Endothelial cell of umbilical vein (primary cell): Measurements from ENCODE around the gene CPA1. TPM values are rescaled to one million over a fixed set of nuclear protein-coding genes. Genes with fewer than 3 reads are reported as not detected.

Experiments used
- BruUV-seq: library from RNA; stranded (reverse); fragments of 400-500 nt; replicated peaks from 2 replicates; lab custom pipeline; 2021; lab: Mats Ljungman, UMichigan
- CTCF ChIA-PET: fragments of 300-600, 350-600 bp; sonication (Branson Sonifier 250); formaldehyde crosslinking; loops from one replicate; lab custom pipeline; 2021; ENCODE audit warnings: antibody characterized with exemption, inconsistent platforms; lab: Charles Lee
- POLR2A ChIA-PET: fragments of 300-600, 350-600 bp; sonication (Branson Sonifier 250); formaldehyde crosslinking; loops from one replicate; lab custom pipeline; 2021; ENCODE audit warnings: antibody characterized with exemption, inconsistent platforms; lab: Charles Lee
- DNase-seq: peaks from one replicate; pipeline ENCODE4 v3.0.0-alpha.2; 2011; ENCODE audit warnings: low read depth, low spot score
- FAIRE-seq: peaks from 2 replicates; lab custom pipeline; 2011; peaks lifted over from hg19 to GRCh38; lab: Jason Lieb, UNC
- H2AFZ ChIP-seq: 2 replicates; pipeline ENCODE4 v1.6.0; 2012; ENCODE audit warnings: low read depth, low read length, control low read depth, inconsistent platforms
- H3K27ac ChIP-seq: 2 replicates; pipeline ENCODE4 v1.5.1; 2011; ENCODE audit warnings: low read depth, mild to moderate bottlenecking, control low read depth, low read length, moderate library complexity; ENCODE audit not compliant: insufficient read depth
- H3K27me3 ChIP-seq, 2 experiments: 2 replicates each; pipeline versions ENCODE4 v1.6.0 to v1.6.1; 2011; ENCODE audit warnings: low read length in 2 of 2, mixed read lengths in 1 of 2; ENCODE audit not compliant: control insufficient read depth in 2 of 2, insufficient read depth in 2 of 2
- H3K36me3 ChIP-seq, 2 experiments: 2 replicates in 1 of 2; 3 replicates in 1 of 2; pipeline ENCODE4 v1.5.1; 2011; ENCODE audit warnings: low read length in 2 of 2, mild to moderate bottlenecking in 1 of 2, moderate library complexity in 1 of 2; ENCODE audit not compliant: control insufficient read depth in 2 of 2, insufficient read depth in 2 of 2; ENCODE audit errors: extremely low read depth in 1 of 2
- H3K4me1 ChIP-seq: 3 replicates; pipeline ENCODE4 v1.5.1; 2011; ENCODE audit warnings: mild to moderate bottlenecking, low read length; ENCODE audit not compliant: control insufficient read depth, insufficient read depth; ENCODE audit errors: extremely low read depth
- H3K4me2 ChIP-seq: 2 replicates; pipeline ENCODE4 v1.6.1; 2011; ENCODE audit warnings: low read length, control low read depth, mixed read lengths; ENCODE audit not compliant: insufficient read depth
- H3K4me3 ChIP-seq, 3 experiments: fragments of 200-600 bp in 1 of 3; sonication (generic), shearing (Covaris generic) in 1 of 3; replicated peaks in 1 of 3; 2 replicates each; pipeline ENCODE4 v1.5.1; 2011 to 2016; ENCODE audit warnings: control low read depth in 3 of 3, low read length in 3 of 3, mild to moderate bottlenecking in 2 of 3, inconsistent platforms in 1 of 3, low read depth in 1 of 3, moderate library complexity in 1 of 3; ENCODE audit not compliant: insufficient read depth in 1 of 3
- H3K79me2 ChIP-seq: 2 replicates; pipeline ENCODE4 v1.6.0; 2012; ENCODE audit warnings: low read length, inconsistent platforms; ENCODE audit not compliant: control insufficient read depth, insufficient read depth
- H3K9ac ChIP-seq: replicated peaks from 2 replicates; pipeline ENCODE3; 2011; ENCODE audit warnings: low read length, control low read depth; ENCODE audit not compliant: insufficient read depth; ENCODE audit errors: extremely low read depth
- H3K9me1 ChIP-seq: replicated peaks from 3 replicates; pipeline ENCODE4 v1.6.0; 2011; ENCODE audit warnings: mild to moderate bottlenecking, low read length; ENCODE audit not compliant: control insufficient read depth, insufficient read depth; ENCODE audit errors: extremely low read depth
- H3K9me3 ChIP-seq: replicated peaks from 2 replicates; pipeline ENCODE4 v1.5.1; 2012; ENCODE audit warnings: low read length, inconsistent platforms; ENCODE audit not compliant: control insufficient read depth, insufficient read depth
- H4K20me1 ChIP-seq: replicated peaks from 2 replicates; pipeline ENCODE3; 2011; ENCODE audit warnings: mild to moderate bottlenecking, low read length; ENCODE audit not compliant: control insufficient read depth, insufficient read depth; ENCODE audit errors: extremely low read depth
- CTCF ChIP-seq, 2 donors: IDR thresholded peaks; 1 replicate in 1 of 2; 2 replicates in 1 of 2; pipeline ENCODE4 v1.5.1; 2011; ENCODE audit warnings: low read length in 2 of 2, mild to moderate bottlenecking in 2 of 2, moderate library complexity in 2 of 2, control low read depth in 1 of 2, inconsistent platforms in 1 of 2, low read depth in 1 of 2; ENCODE audit not compliant: insufficient read depth in 1 of 2; ENCODE audit errors: extremely low read depth in 1 of 2
- EZH2 ChIP-seq: IDR thresholded peaks from 2 replicates; pipeline ENCODE4 v1.6.1; 2012; ENCODE audit warnings: borderline replicate concordance, low read depth, mild to moderate bottlenecking, moderate library complexity, low read length, inconsistent platforms; ENCODE audit not compliant: severe bottlenecking
- FOS ChIP-seq: IDR thresholded peaks from 2 replicates; pipeline ENCODE4 v1.6.1; 2011; ENCODE audit warnings: mild to moderate bottlenecking, low read length, moderate library complexity, borderline replicate concordance; ENCODE audit not compliant: insufficient read depth
- GATA2 ChIP-seq: IDR thresholded peaks from 2 replicates; pipeline ENCODE4 v1.7.0; 2011; ENCODE audit warnings: low read depth, mild to moderate bottlenecking, moderate library complexity, mixed read lengths, low read length; ENCODE audit not compliant: insufficient read length, insufficient read depth
- JUN ChIP-seq: IDR thresholded peaks from 2 replicates; pipeline ENCODE4 v1.6.1; 2011; ENCODE audit warnings: borderline replicate concordance, low read depth; ENCODE audit not compliant: insufficient read length, insufficient read depth
- MAX ChIP-seq: IDR thresholded peaks from 2 replicates; pipeline ENCODE4 v1.6.1; 2011; ENCODE audit not compliant: insufficient read depth, insufficient read length
- MYC ChIP-seq: IDR thresholded peaks from one replicate; pipeline ENCODE4 v1.6.1; 2011; ENCODE audit warnings: mild to moderate bottlenecking, low read depth, low read length
- POLR2A ChIP-seq: IDR thresholded peaks from 2 replicates; pipeline ENCODE4 v1.6.1; 2012; ENCODE audit warnings: low read depth, mild to moderate bottlenecking, control low read depth, low read length
- POLR2AphosphoS5 ChIP-seq: IDR thresholded peaks from 2 replicates; pipeline ENCODE4 v1.6.1; 2012; ENCODE audit warnings: low read depth, mild to moderate bottlenecking, control low read depth, low read length, moderate library complexity; ENCODE audit not compliant: insufficient read depth
- dilution Hi-C: fragments of 300-500 bp; cut with MboI; formaldehyde crosslinking; loops from one replicate; pipeline ENCODE4 v1.15.0; 2019; ENCODE audit warnings: low sequenced_read_pairs; ENCODE audit not compliant: extremely low pct_ligation_motif_present
- intact Hi-C: fragments of 100-400 bp; cut with micrococcal nuclease; formaldehyde crosslinking; loops from one replicate; pipeline ENCODE4 v1.10.0; 2022
- polyA plus RNA-seq, 4 experiments: library from polyadenylated mRNA; depleted of rRNA in 3 of 4; stranded (reverse) in 3 of 4; unstranded in 1 of 4; fragments of >200 nt; gene quantifications; 2 replicates each; pipeline versions ENCODE4 v1.2.1 to v1.2.3, GENCODE V29; 2011 to 2012; ENCODE audit warnings: missing spikeins in 1 of 4
- total RNA-seq: library from RNA; stranded (reverse); gene quantifications from 2 replicates; pipeline ENCODE4 v1.2.3, GENCODE V29; 2021

Gene CPA1
- total and polyA plus RNA-seq, 2 donors (not counting 3 experiments of a cell fraction or from before 2014, with no cell fraction given): not detected

GRCh38 chr7:130372402-130373165 lies 7.7 kb upstream of the CPA1 start:
- H3K79me2 ChIP-seq: no peaks in the 10 kb centered on the region
- ChIA-PET POLR2A (no interaction called here), CTCF (interaction anchor here (0.7 to 0.9 kb wide), 2 partner anchors 11 to 15 kb away, joined by 3 read pairs; no protein-coding TSS in a partner anchor)
- H3K4me1 ChIP-seq: peaks cover 25% of the 10 kb centered on the region
- TF ChIP-seq MYC: no peak
- no peak for TF ChIP-seq EZH2
- TF ChIP-seq POLR2AphosphoS5: no peak
- no peak for TF ChIP-seq FOS
- no peak for TF ChIP-seq GATA2
- no peak for TF ChIP-seq CTCF (IDR thresholded peaks at IDR 0.05; ENCODE audit: extremely low read depth in 1 of 2, insufficient read depth in 1 of 2, low read depth in 1 of 2, low read length in 2 of 2)
- TF ChIP-seq JUN: no peak
- no peak for TF ChIP-seq MAX
- no peak for TF ChIP-seq POLR2A
- no TSS peak for BruUV-seq
- no peaks in the 10 kb centered on the region for H3K27me3 ChIP-seq
- dilution Hi-C loops (no loop called here), intact Hi-C loops (no loop called here)
- H3K4me2 ChIP-seq: peak overlapping the region; percentile 65
- no peak overlapping the region for H3K4me3 ChIP-seq
- H4K20me1 ChIP-seq: no peaks in the 10 kb centered on the region
- H3K9ac ChIP-seq: peak overlapping the region; percentile 61
- peak overlapping the region; percentile 95 for H3K27ac ChIP-seq
- peak overlapping the region; percentile 88 for H2AFZ ChIP-seq
- FAIRE-seq (no peak), DNase-seq (no peak)
- H3K9me3 ChIP-seq: no peaks in the 10 kb centered on the region
- H3K9me1 ChIP-seq: no peaks in the 10 kb centered on the region
- no peaks in the 10 kb centered on the region for H3K36me3 ChIP-seq
